HCT116 (cell line): ENCODE data around the gene LOXHD1. TPM values are rescaled to one million over a fixed set of nuclear protein-coding genes. Genes with fewer than 3 reads are reported as not detected.

Experiments used
- ATAC-seq: fragments of 200-7000 bp; cut with Tn5 transposase; 2 replicates; pipeline ENCODE4 v1.9.1; 2020; ENCODE audit warnings: mild to moderate bottlenecking, moderate library complexity
- BruUV-seq: library from RNA; stranded (reverse); fragments of 400-500 nt; replicated peaks from 2 replicates; lab custom pipeline; 2021; lab: Mats Ljungman, UMichigan
- CTCF ChIA-PET: fragments of 300-600 bp; sonication (Branson Sonifier 250); formaldehyde crosslinking; loops from one replicate; lab custom pipeline; 2021; ENCODE audit warnings: antibody characterized with exemption; lab: Charles Lee
- POLR2A ChIA-PET: fragments of 300-600, 350-600 bp; sonication (Branson Sonifier 250); formaldehyde crosslinking; loops from one replicate; lab custom pipeline; 2021; ENCODE audit warnings: antibody characterized with exemption; lab: Charles Lee
- RAD21 ChIA-PET, 2 experiments: fragments of 300-600 bp; sonication (Branson Sonifier 250); formaldehyde crosslinking; loops; one replicate each; lab custom pipeline; 2023; ENCODE audit warnings: low total read pairs in 2 of 2; ENCODE audit not compliant: uncharacterized antibody in 2 of 2, unreplicated experiment in 2 of 2, low non-redundant PET in 1 of 2; lab: Charles Lee
- DNase-seq: peaks from one replicate; pipeline ENCODE4 v3.0.0-alpha.2; 2010; ENCODE audit warnings: low read depth, low spot score
- H2AFZ ChIP-seq: fragments of 200-600 bp; shearing (Covaris generic), sonication (generic); 2 replicates; pipeline ENCODE4 v1.6.1; 2017; ENCODE audit warnings: low read depth, mixed run types, mixed read lengths, antibody characterized with exemption, low read length; ENCODE audit not compliant: poor library complexity, severe bottlenecking
- H3K27ac ChIP-seq: 2 replicates; pipeline ENCODE4 v1.5.1; 2012; ENCODE audit warnings: low read depth, low read length
- H3K27me3 ChIP-seq: fragments of 200-600 bp; sonication (generic); 2 replicates; pipeline ENCODE4 v1.6.1; 2016; ENCODE audit warnings: mixed run types, low read length, mixed read lengths; ENCODE audit not compliant: insufficient read depth
- H3K36me3 ChIP-seq, 2 experiments: fragments of 200-500 bp in 1 of 2; fragments of 200-600 bp in 1 of 2; sonication (Bioruptor generic) in 1 of 2; sonication (generic) in 1 of 2; 2 replicates each; pipeline versions ENCODE4 v1.5.1 to v1.6.1; 2014 to 2016; ENCODE audit warnings: low read length in 2 of 2, inconsistent platforms in 1 of 2, mixed read lengths in 1 of 2, mixed run types in 1 of 2; ENCODE audit not compliant: insufficient read depth in 2 of 2, control insufficient read depth in 1 of 2
- H3K4me1 ChIP-seq, 2 experiments: fragments of 200-600 bp in 1 of 2; sonication (generic) in 1 of 2; 2 replicates each; pipeline versions ENCODE4 v1.5.1 to v1.6.1; 2012 to 2017; ENCODE audit warnings: low read length in 2 of 2, inconsistent platforms in 1 of 2, mild to moderate bottlenecking in 1 of 2, mixed read lengths in 1 of 2, mixed run types in 1 of 2, moderate library complexity in 1 of 2; ENCODE audit not compliant: insufficient read depth in 2 of 2, control insufficient read depth in 1 of 2
- H3K4me2 ChIP-seq: fragments of 200-600 bp; sonication (generic); 2 replicates; pipeline ENCODE4 v1.6.1; 2017; ENCODE audit warnings: mixed run types, low read length, mixed read lengths
- H3K4me3 ChIP-seq, 2 experiments: fragments of 200-600 bp in 1 of 2; sonication (generic) in 1 of 2; replicated peaks in 1 of 2; 2 replicates each; pipeline ENCODE4 v1.5.1; 2011 to 2016; ENCODE audit warnings: low read length in 2 of 2, control low read depth in 1 of 2, low read depth in 1 of 2, mild to moderate bottlenecking in 1 of 2, mixed read lengths in 1 of 2, mixed run types in 1 of 2
- H3K79me2 ChIP-seq: fragments of 200-600 bp; sonication (generic); 2 replicates; pipeline ENCODE4 v1.6.1; 2017; ENCODE audit warnings: mild to moderate bottlenecking, mixed run types, low read length, moderate library complexity, mixed read lengths; ENCODE audit not compliant: insufficient read depth
- H3K9ac ChIP-seq: fragments of 200-600 bp; sonication (generic); 2 replicates; pipeline ENCODE4 v1.6.1; 2016; ENCODE audit warnings: low read length, mixed read lengths
- H3K9me2 ChIP-seq: fragments of 200-600 bp; sonication (generic), shearing (Covaris generic); 2 replicates; pipeline ENCODE4 v1.6.1; 2017; ENCODE audit warnings: mixed run types, mild to moderate bottlenecking, moderate library complexity; ENCODE audit not compliant: insufficient read depth
- H3K9me3 ChIP-seq, 2 experiments: fragments of 200-500 bp in 1 of 2; fragments of 200-600 bp in 1 of 2; sonication (Bioruptor generic) in 1 of 2; sonication (generic) in 1 of 2; 2 replicates each; pipeline ENCODE4 v1.6.1; 2014 to 2017; ENCODE audit warnings: low read length in 2 of 2, mixed read lengths in 2 of 2, inconsistent platforms in 1 of 2, low read depth in 1 of 2, mild to moderate bottlenecking in 1 of 2, mixed run types in 1 of 2, moderate library complexity in 1 of 2; ENCODE audit not compliant: control insufficient read depth in 1 of 2, insufficient read depth in 1 of 2
- H4K20me1 ChIP-seq: fragments of 200-600 bp; sonication (generic), shearing (Covaris generic); 2 replicates; pipeline ENCODE4 v1.6.1; 2017; ENCODE audit warnings: mixed run types, mild to moderate bottlenecking, moderate library complexity; ENCODE audit not compliant: insufficient read depth
- CBX3 ChIP-seq: IDR thresholded peaks from 2 replicates; pipeline ENCODE4 v1.6.1; 2012; ENCODE audit warnings: low read depth
- CEBPB ChIP-seq: IDR thresholded peaks from 2 replicates; pipeline ENCODE4 v1.6.1; 2012; ENCODE audit warnings: low read depth
- ELF1 ChIP-seq: IDR thresholded peaks from 2 replicates; pipeline ENCODE4 v1.6.1; 2012; ENCODE audit warnings: low read depth, borderline replicate concordance
- EZH2phosphoT487 ChIP-seq: fragments of 200-600 bp; IDR thresholded peaks from 2 replicates; pipeline ENCODE4 v1.6.1; 2018; ENCODE audit warnings: antibody characterized with exemption, borderline replicate concordance
- POLR2A ChIP-seq: IDR thresholded peaks from 2 replicates; pipeline ENCODE4 v1.7.0; 2011; ENCODE audit warnings: borderline replicate concordance; ENCODE audit not compliant: insufficient read depth, insufficient read length; ENCODE audit errors: extremely low read depth
- SP1 ChIP-seq: IDR thresholded peaks from 2 replicates; pipeline ENCODE4 v1.6.1; 2012; ENCODE audit warnings: low read depth
- SRF ChIP-seq: IDR thresholded peaks from 2 replicates; pipeline ENCODE4 v1.6.1; 2012; ENCODE audit warnings: low read depth
- TCF7L2 ChIP-seq: IDR thresholded peaks from 2 replicates; pipeline ENCODE4 v1.7.0; 2011; ENCODE audit warnings: borderline replicate concordance, inconsistent platforms; ENCODE audit not compliant: insufficient read depth, insufficient read length; ENCODE audit errors: extremely low read depth
- YY1 ChIP-seq: IDR thresholded peaks from 2 replicates; pipeline ENCODE4 v1.6.1; 2011; ENCODE audit warnings: low read length, low read depth, moderate library complexity, mild to moderate bottlenecking; ENCODE audit not compliant: insufficient replicate concordance; ENCODE audit errors: extremely low read depth
- ZNF274 ChIP-seq: fragments of 200-500 bp; sonication (Bioruptor generic); IDR thresholded peaks from 2 replicates; pipeline ENCODE4 v1.6.1; 2014; ENCODE audit warnings: mild to moderate bottlenecking, low read depth, low read length, inconsistent platforms
- intact Hi-C: fragments of 100-400 bp; cut with micrococcal nuclease; formaldehyde crosslinking; loops from 2 replicates; pipeline ENCODE4 v1.10.0; 2022
- total RNA-seq: library from RNA; stranded (reverse); gene quantifications from one replicate; pipeline ENCODE4 v1.2.1, GENCODE V29; 2021; ENCODE audit not compliant: unreplicated experiment
- TF ChIP-seq, protein P1 (sequence below): IDR thresholded peaks from 2 replicates; pipeline ENCODE4 v1.6.1; 2012; ENCODE audit warnings: low read depth
- TF ChIP-seq, protein P2 (sequence below): IDR thresholded peaks from 2 replicates; pipeline ENCODE4 v1.6.1; 2012
- TF ChIP-seq, protein P3 (sequence below), 3 experiments: fragments of 200-600 bp in 1 of 3; sonication (generic) in 1 of 3; IDR thresholded peaks in 2 of 3; conservative IDR thresholded peaks in 1 of 3; 2 replicates each; pipeline ENCODE4 v1.5.1; 2012 to 2017; ENCODE audit warnings: low read depth in 2 of 3, low read length in 2 of 3, antibody characterized with exemption in 1 of 3, borderline replicate concordance in 1 of 3, control low read depth in 1 of 3, mild to moderate bottlenecking in 1 of 3, mixed read lengths in 1 of 3, mixed run types in 1 of 3, moderate library complexity in 1 of 3; ENCODE audit not compliant: insufficient read depth in 1 of 3
- TF ChIP-seq, protein P4 (sequence below): IDR thresholded peaks from 2 replicates; pipeline ENCODE4 v1.6.1; 2011; ENCODE audit warnings: mild to moderate bottlenecking, low read length, moderate library complexity; ENCODE audit not compliant: insufficient replicate concordance; ENCODE audit errors: extremely low read depth

The LOXHD1 gene
- total RNA-seq, 1 experiment from 2014 or later, result not detected

DNA sequence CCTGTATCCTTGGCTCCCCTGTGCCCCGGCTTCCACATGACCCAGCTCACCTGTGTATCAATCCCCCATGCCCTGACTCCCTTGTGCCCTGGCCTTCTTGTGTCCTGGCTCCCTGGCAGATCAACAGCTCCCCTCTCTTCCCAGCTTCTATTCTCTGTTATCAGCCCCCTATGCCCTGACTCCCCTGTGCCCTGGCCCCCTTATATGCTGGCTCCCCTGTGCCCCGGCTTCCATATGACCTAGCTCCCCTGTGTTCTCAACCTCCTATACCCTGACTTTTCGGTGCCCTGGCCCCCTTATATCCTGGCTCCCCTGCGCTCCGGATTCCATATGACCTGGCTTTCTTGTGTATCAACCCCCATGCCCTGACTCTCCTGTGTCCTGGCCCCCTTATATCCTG is 209.2 kb downstream of the LOXHD1 start:
- no peaks in the 10 kb centered on the region for H3K9me2 ChIP-seq
- H3K4me1 ChIP-seq, result peaks cover 0 to 13% of the 10 kb centered on the region in 2 experiments; a peak in 2 of 4 replicates
- no peak overlapping the region for H3K4me2 ChIP-seq
- ATAC-seq (no peak), DNase-seq (no peak)
- H3K4me3 ChIP-seq, result no peak overlapping the region
- RAD21 ChIA-PET, result no interaction called here
- no peaks in the 10 kb centered on the region for H3K36me3 ChIP-seq
- POLR2A ChIA-PET, result no interaction called here
- H3K9ac ChIP-seq, result no peak overlapping the region
- TF ChIP-seq, protein P1, sequence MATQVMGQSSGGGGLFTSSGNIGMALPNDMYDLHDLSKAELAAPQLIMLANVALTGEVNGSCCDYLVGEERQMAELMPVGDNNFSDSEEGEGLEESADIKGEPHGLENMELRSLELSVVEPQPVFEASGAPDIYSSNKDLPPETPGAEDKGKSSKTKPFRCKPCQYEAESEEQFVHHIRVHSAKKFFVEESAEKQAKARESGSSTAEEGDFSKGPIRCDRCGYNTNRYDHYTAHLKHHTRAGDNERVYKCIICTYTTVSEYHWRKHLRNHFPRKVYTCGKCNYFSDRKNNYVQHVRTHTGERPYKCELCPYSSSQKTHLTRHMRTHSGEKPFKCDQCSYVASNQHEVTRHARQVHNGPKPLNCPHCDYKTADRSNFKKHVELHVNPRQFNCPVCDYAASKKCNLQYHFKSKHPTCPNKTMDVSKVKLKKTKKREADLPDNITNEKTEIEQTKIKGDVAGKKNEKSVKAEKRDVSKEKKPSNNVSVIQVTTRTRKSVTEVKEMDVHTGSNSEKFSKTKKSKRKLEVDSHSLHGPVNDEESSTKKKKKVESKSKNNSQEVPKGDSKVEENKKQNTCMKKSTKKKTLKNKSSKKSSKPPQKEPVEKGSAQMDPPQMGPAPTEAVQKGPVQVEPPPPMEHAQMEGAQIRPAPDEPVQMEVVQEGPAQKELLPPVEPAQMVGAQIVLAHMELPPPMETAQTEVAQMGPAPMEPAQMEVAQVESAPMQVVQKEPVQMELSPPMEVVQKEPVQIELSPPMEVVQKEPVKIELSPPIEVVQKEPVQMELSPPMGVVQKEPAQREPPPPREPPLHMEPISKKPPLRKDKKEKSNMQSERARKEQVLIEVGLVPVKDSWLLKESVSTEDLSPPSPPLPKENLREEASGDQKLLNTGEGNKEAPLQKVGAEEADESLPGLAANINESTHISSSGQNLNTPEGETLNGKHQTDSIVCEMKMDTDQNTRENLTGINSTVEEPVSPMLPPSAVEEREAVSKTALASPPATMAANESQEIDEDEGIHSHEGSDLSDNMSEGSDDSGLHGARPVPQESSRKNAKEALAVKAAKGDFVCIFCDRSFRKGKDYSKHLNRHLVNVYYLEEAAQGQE, result no peak
- TF ChIP-seq POLR2A (no peak), CEBPB (no peak), YY1 (no peak), TCF7L2 (no peak), SRF (no peak), ELF1 (no peak), CBX3 (no peak), EZH2phosphoT487 (no peak), ZNF274 (no peak), SP1 (no peak)
- TF ChIP-seq, protein P2, sequence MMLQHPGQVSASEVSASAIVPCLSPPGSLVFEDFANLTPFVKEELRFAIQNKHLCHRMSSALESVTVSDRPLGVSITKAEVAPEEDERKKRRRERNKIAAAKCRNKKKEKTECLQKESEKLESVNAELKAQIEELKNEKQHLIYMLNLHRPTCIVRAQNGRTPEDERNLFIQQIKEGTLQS, result no peak
- TF ChIP-seq, protein P3, sequence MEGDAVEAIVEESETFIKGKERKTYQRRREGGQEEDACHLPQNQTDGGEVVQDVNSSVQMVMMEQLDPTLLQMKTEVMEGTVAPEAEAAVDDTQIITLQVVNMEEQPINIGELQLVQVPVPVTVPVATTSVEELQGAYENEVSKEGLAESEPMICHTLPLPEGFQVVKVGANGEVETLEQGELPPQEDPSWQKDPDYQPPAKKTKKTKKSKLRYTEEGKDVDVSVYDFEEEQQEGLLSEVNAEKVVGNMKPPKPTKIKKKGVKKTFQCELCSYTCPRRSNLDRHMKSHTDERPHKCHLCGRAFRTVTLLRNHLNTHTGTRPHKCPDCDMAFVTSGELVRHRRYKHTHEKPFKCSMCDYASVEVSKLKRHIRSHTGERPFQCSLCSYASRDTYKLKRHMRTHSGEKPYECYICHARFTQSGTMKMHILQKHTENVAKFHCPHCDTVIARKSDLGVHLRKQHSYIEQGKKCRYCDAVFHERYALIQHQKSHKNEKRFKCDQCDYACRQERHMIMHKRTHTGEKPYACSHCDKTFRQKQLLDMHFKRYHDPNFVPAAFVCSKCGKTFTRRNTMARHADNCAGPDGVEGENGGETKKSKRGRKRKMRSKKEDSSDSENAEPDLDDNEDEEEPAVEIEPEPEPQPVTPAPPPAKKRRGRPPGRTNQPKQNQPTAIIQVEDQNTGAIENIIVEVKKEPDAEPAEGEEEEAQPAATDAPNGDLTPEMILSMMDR (IDR thresholded peaks at IDR 0.05 in 2 of 3, conservative IDR thresholded peaks at IDR 0.05 in 1 of 3; ENCODE audit: borderline replicate concordance in 1 of 3, insufficient read depth in 1 of 3, low read depth in 2 of 3, low read length in 2 of 3), result no peak
- TF ChIP-seq, protein P4, sequence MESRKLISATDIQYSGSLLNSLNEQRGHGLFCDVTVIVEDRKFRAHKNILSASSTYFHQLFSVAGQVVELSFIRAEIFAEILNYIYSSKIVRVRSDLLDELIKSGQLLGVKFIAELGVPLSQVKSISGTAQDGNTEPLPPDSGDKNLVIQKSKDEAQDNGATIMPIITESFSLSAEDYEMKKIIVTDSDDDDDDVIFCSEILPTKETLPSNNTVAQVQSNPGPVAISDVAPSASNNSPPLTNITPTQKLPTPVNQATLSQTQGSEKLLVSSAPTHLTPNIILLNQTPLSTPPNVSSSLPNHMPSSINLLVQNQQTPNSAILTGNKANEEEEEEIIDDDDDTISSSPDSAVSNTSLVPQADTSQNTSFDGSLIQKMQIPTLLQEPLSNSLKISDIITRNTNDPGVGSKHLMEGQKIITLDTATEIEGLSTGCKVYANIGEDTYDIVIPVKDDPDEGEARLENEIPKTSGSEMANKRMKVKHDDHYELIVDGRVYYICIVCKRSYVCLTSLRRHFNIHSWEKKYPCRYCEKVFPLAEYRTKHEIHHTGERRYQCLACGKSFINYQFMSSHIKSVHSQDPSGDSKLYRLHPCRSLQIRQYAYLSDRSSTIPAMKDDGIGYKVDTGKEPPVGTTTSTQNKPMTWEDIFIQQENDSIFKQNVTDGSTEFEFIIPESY, result no peak
- no peaks in the 10 kb centered on the region for H3K27me3 ChIP-seq
- no TSS peak for BruUV-seq
- no peak overlapping the region for H2AFZ ChIP-seq
- no peaks in the 10 kb centered on the region for H4K20me1 ChIP-seq
- H3K9me3 ChIP-seq, result no peaks in the 10 kb centered on the region
- CTCF ChIA-PET, result no interaction called here
- intact Hi-C loops, result no loop called here
- H3K79me2 ChIP-seq, result no peaks in the 10 kb centered on the region
- H3K27ac ChIP-seq, result no peak overlapping the region
